GM19438 (cell line): ENCODE measurements around the gene CRIM1.

Experiments used
- ATAC-seq: cut with Tn5 transposase; IDR thresholded peaks from one replicate; pipeline ENCODE4 v1.9.1; 2021; ENCODE audit warnings: low read depth; ENCODE audit not compliant: unreplicated experiment

CRIM1 gene

DNA sequence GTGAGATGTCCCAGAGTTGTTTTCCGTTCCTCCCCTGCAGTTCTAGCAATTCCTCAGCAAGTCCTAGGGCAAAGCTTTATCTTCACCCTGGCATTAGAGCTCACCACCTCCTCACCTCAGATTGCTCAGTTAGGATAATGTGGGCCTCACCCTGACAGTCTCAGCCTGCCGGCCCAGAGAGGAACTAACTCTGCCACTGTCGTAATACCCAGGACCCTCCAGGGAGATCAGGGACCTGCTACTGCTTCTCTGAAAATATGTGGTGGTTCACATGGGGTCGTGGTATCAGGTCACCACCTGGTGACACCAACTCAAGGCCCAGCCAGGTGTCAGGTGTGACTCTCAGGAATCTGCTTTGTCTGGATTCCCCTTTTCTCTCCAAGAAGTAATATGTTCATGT is 121.7 kb downstream of the CRIM1 start:
- ATAC-seq = no peak

GRCh38 chr2:36477746-36478145 is 122.2 kb downstream of the CRIM1 start:
- no peak for ATAC-seq

GRCh38 chr2:36478332-36478738 is 122.8 kb downstream of the CRIM1 start:
- no peak for ATAC-seq

DNA sequence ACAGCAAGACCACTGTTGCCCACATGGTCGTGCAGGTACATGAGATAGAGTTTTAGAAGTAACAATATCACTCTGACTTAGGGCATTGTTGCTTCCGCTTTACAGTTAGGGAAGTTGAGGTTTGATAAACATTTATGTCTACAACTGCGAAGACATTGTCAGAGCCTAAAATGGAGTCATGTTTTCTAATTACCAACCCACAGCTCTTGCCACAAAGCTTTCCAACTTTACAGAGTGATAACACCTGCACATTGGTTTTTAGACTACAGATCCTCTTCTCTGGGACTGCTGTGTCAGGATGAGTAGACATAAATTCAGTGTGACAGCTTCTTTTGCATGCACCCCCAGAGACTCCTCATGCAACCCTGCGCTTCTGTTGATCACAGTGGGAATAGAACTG is 123.4 kb downstream of the CRIM1 start:
- ATAC-seq = no peak

- ATAC-seq = no peak
These were observed 123.8 kb downstream of the CRIM1 start for GRCh38 chr2:36479406-36479805.

- ATAC-seq = no peak
These were observed 124.5 kb downstream of the CRIM1 start for GRCh38 chr2:36480028-36480427.

DNA sequence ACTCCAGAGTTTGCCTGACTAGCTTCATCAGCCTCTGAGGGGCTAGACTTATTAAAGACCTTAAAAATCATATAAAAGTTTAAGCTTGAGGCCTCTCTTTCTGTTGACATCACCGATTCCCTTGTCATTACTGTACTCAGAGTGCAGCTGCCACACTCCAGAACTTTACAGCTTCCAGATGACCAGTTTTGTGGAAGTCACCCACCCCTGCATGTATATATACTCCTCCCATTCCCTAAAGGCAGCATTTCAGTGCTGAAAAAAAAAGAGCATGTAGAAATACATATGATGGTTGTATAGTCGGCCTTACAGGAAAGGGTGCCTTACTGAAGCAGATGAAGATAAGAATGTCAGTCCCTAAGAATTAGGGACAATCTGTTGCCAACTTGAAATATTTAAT is 125.1 kb downstream of the CRIM1 start:
- ATAC-seq = no peak

- ATAC-seq = no peak
These were observed 126.1 kb downstream of the CRIM1 start for GRCh38 chr2:36481709-36482108.

GRCh38 chr2:36482576-36483214 is 127.1 kb downstream of the CRIM1 start:
- no peak for ATAC-seq

DNA sequence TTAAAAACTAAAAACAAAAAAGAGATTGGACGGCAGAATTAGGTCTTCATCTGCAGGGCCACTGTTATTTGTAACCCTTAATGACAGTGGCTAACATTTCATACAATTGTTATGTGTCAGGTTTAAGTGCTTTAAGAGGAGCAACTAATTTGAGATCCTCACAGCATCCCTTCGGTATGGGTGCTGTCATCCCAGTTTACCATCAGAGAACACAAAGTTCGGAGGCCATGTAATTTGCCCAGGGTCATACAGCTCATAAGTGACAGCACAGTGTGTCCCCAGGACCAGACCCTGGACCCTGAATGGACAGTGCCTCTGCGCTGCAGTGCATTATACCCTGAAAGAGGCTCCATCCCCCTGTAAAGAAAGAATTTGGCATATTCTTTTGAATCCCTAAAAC is 127.7 kb downstream of the CRIM1 start:
- ATAC-seq = no peak

- ATAC-seq = no peak
These were observed 128.9 kb downstream of the CRIM1 start for GRCh38 chr2:36484454-36484853.

DNA sequence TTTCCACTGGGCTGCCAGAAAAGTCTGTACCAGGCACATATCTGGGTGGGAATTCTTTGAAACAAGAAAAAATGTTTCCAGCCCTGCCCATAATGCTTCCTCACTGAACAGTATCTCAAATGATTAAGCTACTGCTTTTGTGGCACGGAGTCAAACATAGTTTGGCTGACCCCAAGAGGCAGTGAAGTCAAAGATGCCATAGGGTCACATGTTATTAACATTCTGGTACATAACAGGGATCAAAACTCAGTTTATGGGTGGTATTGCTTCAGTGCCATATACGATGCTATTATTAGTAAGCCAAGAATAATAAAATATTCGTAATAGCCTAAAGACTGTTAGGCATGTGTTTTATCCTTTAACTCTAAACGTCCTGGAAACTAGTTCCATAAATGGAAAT is 129.9 kb downstream of the CRIM1 start:
- ATAC-seq = no peak

- no peak for ATAC-seq
These were observed 131.0 kb downstream of the CRIM1 start for GRCh38 chr2:36486521-36487044.

- no peak for ATAC-seq
These were observed 132.4 kb downstream of the CRIM1 start for GRCh38 chr2:36487947-36488346.

DNA sequence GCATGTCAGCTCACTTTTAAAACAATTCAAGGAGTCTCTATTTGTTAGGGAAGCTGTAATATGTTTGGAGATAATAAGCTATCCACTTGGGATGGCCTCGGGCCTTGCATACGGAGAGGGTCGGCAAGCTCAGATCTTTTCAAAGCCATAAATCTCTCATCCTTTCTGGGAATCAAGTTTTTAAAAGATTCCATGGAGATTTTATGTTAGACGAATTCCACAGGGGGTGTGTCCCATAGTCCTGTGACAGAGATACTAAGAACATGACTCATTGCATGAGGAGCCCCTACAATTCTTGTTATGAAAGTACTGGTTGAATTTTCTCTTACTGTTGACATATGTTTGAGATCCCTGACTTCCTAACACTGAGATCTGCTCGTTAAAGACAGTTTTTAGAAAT is 133.7 kb downstream of the CRIM1 start:
- ATAC-seq = no peak

DNA sequence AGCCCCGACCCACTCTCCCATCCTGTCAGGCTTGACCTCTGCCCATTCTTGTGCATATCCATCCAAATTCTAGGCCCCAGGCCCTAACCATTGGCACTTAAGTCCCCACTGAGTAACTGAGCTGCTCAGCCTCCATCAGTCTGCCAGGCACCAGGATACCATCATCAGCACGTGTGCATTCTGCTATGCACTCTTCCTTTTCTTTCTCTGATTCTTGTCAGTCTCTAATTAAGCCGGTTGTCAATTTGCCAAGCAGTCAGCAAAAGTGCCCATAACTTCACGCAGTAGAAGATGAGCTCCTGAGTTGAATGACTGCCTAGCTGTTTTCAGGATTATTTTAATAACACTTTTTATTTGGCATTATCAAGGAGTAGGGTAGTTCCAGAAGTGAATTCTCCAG is 135.2 kb downstream of the CRIM1 start:
- ATAC-seq = no peak

- no peak for ATAC-seq
These were observed 136.8 kb downstream of the CRIM1 start for GRCh38 chr2:36492216-36492945.

GRCh38 chr2:36493306-36493705 is 137.7 kb downstream of the CRIM1 start:
- no peak for ATAC-seq

- ATAC-seq = no peak
These were observed 142.1 kb downstream of the CRIM1 start for GRCh38 chr2:36497570-36498163.

DNA sequence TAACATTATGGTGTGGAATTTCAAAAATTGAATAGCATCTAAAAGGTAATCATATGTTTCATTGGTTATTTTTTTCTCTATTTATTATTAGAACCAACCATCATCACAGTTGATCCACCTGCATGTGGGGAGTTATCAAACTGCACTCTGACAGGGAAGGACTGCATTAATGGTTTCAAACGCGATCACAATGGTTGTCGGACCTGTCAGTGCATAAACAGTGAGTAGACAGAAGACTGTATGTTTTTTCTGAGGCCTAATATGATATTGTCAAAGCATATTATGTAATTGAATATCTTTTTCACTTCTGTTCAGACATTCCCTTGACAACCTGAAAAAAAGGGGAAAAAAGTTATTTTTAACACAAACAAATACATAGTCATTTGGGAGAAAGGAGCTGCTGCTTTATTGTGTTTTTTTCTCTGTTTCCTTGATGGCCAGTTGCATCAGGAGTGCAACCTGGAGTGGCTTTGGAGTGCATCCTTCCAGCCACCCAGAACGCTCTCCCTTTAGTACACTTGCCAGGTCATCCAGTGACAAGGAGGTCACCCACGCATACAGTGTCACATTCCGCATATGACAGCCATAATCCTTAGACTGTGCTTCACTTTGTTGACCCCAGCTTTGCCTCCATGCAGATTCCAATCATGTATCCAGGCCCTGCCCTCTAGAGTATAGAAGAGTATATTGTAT is 143.7 kb downstream of the CRIM1 start:
- ATAC-seq = no peak

GRCh38 chr2:36500072-36500471 is 144.5 kb downstream of the CRIM1 start:
- no peak for ATAC-seq
